ENCODE data around the gene ASAP2.

ASAP2 gene

GRCh38 chr2:9163306-9164111 is 43.1 kb upstream of the ASAP2 start:
- TF ChIP-seq TAF1 (IDR thresholded peaks at IDR 0.05; ENCODE audit: borderline replicate concordance, insufficient read depth, low read length) (no peak), POLR2AphosphoS5 (IDR thresholded peaks at IDR 0.05; ENCODE audit: low read depth, low read length) (no peak), REST (IDR thresholded peaks at IDR 0.05; ENCODE audit: insufficient read depth in 1 of 2, low read depth in 2 of 2, low read length in 2 of 2) (no peak), SIN3A (IDR thresholded peaks at IDR 0.05; ENCODE audit: borderline replicate concordance, insufficient read depth, low read length) (no peak), FOXP2 (optimal IDR thresholded peaks at IDR 0.05; ENCODE audit: borderline replicate concordance, extremely low read depth, extremely low read length, insufficient read depth) (no peak)

- TF ChIP-seq POLR2AphosphoS5 (IDR thresholded peaks at IDR 0.05; ENCODE audit: low read depth, low read length) (no peak), SIN3A (IDR thresholded peaks at IDR 0.05; ENCODE audit: borderline replicate concordance, insufficient read depth, low read length) (no peak), FOXP2 (optimal IDR thresholded peaks at IDR 0.05; ENCODE audit: borderline replicate concordance, extremely low read depth, extremely low read length, insufficient read depth) (no peak), REST (IDR thresholded peaks at IDR 0.05; ENCODE audit: insufficient read depth in 1 of 2, low read depth in 2 of 2, low read length in 2 of 2) (no peak), TAF1 (IDR thresholded peaks at IDR 0.05; ENCODE audit: borderline replicate concordance, insufficient read depth, low read length) (no peak)
These were observed 42.5 kb upstream of the ASAP2 start for GRCh38 chr2:9164112-9164608.

- TF ChIP-seq REST (IDR thresholded peaks at IDR 0.05; ENCODE audit: insufficient read depth in 1 of 2, low read depth in 2 of 2, low read length in 2 of 2) (no peak), TAF1 (IDR thresholded peaks at IDR 0.05; ENCODE audit: borderline replicate concordance, insufficient read depth, low read length) (no peak), SIN3A (IDR thresholded peaks at IDR 0.05; ENCODE audit: borderline replicate concordance, insufficient read depth, low read length) (no peak), POLR2AphosphoS5 (IDR thresholded peaks at IDR 0.05; ENCODE audit: low read depth, low read length) (no peak), FOXP2 (optimal IDR thresholded peaks at IDR 0.05; ENCODE audit: borderline replicate concordance, extremely low read depth, extremely low read length, insufficient read depth) (no peak)
These were observed 41.0 kb upstream of the ASAP2 start for GRCh38 chr2:9165625-9166024.

GRCh38 chr2:9166579-9167377 is 39.8 kb upstream of the ASAP2 start:
- TF ChIP-seq REST (IDR thresholded peaks at IDR 0.05; ENCODE audit: insufficient read depth in 1 of 2, low read depth in 2 of 2, low read length in 2 of 2) (no peak), TAF1 (IDR thresholded peaks at IDR 0.05; ENCODE audit: borderline replicate concordance, insufficient read depth, low read length) (no peak), SIN3A (IDR thresholded peaks at IDR 0.05; ENCODE audit: borderline replicate concordance, insufficient read depth, low read length) (no peak), FOXP2 (optimal IDR thresholded peaks at IDR 0.05; ENCODE audit: borderline replicate concordance, extremely low read depth, extremely low read length, insufficient read depth) (no peak), POLR2AphosphoS5 (IDR thresholded peaks at IDR 0.05; ENCODE audit: low read depth, low read length) (no peak)

Data from PFSK-1 (cell line).